HG02870 (cell line): ENCODE results near the gene MYCL.

Source experiments
- ATAC-seq: cut with Tn5 transposase; IDR thresholded peaks from one replicate; pipeline ENCODE4 v1.9.1; 2021; ENCODE audit warnings: mild to moderate bottlenecking, moderate library complexity; ENCODE audit not compliant: unreplicated experiment

MYCL gene

GRCh38 chr1:39901714-39902459 is at the start of gene MYCL:
TSS of gene MYCL (minus strand) at chr1:39901917. CDS start at chr1:39901434, 483 bp downstream.
- peak; percentile 69 for ATAC-seq

- no peak for ATAC-seq
These were observed 48.2 kb upstream of the MYCL start for GRCh38 chr1:39949891-39950290.

DNA sequence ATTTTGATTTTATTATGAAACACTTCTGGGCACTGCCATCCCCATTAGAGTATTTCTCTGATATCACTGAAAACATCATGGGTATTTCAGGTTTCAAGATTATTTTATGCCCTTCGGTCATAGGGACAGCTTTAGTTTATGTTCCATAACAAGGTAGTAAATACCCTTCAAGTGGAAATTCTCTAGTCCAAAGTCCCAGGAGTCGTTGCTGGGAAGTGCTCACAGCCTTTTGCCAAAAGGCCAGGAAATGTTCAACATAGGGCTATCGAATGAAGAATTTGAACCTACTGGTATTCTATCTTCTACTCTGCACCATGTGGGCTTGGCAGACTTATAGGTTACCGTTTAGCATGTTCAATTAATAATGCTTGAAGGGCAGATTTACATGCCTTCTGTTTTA is 45.5 kb upstream of the MYCL start:
- no peak for ATAC-seq

DNA sequence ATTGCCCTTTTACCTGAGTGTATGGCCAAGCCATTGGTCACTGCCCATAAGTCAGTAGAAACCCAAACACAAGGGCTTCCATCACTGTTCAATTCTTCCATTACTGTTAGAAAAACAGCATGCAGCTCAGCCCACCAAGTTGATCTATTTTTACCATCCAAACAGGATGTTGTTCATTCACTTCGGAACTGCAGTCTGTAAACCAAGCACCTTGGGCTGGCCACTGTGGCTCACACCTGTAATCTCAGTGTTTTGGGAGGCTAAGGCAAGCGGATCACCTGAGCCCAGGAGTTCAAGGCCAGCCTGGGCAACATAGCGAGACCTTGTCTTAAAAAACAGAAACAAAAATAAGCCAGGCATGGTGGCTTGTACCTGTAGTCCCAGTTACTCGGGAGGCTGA is 44.5 kb upstream of the MYCL start:
- no peak for ATAC-seq

DNA sequence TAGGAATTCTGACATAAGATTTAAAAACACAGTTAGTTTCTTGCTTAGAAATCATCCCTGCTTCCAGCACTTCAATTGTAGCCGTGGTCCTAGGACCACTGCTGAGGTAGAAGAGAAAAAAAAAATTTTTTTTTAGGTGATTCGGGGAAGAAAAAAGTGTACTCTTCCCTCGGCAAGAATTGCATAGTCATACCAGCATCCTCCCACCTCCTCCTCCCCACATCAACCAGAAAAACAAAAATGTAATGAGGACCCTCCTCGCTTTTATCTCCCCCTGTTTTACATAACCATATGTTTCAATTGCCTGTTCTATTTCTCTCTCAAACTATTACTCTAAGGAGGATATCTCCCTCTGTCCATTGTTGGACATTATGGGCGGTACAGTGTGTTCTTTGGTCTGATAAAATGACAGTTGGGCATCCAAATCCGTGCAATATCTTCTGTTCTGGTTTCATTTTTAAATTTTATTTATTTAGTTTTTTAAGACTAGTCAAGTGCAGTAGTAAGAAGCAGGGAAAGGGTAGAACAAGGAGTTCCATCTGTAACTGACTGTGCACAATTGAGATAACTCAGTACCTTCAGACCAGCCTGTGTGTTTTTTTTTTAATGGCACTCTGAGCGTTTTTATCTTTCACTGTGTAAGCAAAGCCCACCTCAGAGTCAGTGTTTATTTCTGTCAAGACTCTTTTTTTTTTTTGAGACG is 42.8 kb upstream of the MYCL start:
- no peak for ATAC-seq

DNA sequence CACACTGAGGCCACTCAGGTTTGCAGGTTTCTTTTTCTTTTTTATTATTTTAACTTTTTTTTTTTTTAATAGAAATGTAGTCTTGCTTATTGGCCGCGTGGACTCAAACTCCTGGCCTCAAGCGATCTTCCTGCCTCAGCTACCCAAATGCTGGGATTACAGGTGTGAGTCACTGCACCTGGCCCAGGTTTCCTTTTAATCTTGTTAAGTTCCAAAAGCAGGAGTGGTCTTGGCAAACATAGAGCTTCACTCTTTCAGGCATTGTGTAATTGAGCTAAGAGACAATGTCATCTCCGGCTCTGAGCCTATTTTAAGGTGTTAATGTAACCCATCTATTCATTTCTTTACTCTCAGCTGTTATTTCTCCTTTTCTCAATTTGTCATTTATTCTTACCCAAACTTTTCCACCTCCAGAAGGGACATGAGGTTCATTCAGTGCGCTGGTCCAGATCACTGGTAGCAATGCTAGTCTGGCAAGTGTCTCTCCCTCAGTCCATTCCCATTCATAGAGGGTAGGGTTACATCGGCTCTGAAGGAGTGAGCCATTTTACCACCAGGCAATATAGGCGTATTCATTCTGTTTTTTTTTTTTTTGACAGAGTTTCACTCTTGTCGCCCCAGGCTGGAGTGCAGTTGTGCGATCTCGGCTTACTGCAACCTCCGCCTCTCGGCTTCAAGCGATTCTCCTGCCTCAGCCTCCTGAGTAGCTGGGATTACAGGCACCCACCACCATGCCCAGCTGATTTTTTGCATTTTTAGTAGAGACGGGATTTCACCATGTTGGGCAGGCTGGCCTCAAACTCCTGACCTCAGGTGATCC is 42.0 kb upstream of the MYCL start:
- ATAC-seq: no peak

- ATAC-seq: no peak
These were observed 39.5 kb upstream of the MYCL start for GRCh38 chr1:39940980-39941871.

DNA sequence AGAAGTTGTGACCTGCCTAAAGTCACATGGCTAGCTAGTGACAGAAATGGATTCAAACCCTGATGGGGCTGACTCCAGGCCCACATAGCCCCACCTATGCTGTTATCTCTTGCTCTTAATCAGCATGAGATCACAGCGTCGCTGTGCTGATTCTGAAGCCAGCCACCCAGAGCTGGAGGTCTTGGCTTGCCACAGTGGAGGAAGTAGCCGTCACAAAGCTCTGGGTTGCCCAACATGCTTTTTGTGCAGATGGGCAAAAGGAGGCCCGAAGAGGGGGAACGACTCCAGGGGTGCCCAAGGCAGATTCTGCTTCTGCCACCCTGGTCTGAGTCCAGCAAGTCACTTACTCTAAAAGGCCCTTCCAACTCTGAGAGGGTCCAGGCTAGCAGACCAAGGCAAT is 38.5 kb upstream of the MYCL start:
- no peak for ATAC-seq

DNA sequence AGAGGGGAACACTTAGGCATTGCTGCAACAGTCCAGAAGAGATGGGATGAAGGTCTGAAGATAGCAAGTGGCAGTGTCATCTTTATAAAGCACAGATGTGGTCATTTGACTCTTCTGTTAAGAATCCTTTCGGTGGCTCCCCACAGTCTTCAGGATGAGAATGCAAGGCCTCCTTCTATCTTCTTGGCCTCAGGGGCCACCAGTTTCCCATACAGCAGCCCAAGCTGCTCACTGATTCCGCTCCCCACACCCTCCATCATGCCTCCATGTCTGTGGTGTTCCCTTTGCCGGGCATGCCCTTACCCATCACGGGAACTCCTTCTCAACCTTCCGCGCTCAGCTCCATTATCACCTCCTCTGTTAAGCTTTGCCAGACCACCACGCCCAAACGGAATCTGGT is 37.1 kb upstream of the MYCL start:
- ATAC-seq: no peak

GRCh38 chr1:39936724-39937491 is 35.2 kb upstream of the MYCL start:
- no peak for ATAC-seq

DNA sequence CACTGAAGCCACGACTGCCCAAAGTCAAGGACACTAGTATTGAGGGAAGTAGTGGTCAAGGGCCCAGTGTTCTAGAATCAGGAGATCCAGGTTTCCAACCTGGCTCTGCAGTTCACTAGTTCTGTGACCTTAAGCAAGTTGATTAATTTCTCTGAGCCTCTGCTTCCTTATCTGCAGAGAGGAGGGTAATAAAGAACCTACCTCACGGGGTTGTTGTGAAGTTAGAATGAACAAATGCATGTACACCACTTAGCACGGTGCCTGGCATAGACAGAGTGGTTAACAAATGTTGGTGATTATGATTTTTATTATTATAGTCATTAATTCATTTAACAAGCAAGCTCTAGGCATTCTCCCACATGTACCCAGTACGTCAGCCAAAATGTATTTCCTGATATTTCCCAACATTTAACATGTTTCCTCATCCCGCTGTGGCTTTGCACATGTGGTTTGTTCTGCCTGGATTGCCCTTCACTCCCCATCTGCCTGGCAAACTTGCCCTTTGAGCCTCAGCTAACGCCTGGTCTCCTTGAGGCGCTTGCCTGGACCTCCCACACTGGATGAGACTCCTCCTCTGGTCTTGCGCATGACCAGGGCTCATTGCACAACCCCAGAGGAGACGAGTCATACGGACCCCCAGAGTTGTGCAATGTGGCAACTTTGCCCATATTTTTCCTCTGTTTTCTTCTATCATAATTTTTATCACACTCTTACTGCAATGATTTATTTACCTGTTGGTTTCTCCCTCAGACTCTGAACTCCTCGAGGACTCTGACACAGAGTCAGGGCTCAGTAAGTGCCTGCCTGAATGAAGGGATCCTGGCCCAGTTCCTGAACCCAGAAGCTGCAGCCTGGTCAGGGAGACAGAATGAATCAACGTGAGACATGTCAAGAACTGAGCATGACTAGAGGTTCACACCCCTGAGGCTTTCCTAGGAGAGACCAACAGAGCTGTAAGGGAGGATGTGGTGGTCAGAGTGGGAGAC is 32.5 kb upstream of the MYCL start:
- no peak for ATAC-seq

GRCh38 chr1:39928809-39929587 is 27.3 kb upstream of the MYCL start:
- no peak for ATAC-seq

DNA sequence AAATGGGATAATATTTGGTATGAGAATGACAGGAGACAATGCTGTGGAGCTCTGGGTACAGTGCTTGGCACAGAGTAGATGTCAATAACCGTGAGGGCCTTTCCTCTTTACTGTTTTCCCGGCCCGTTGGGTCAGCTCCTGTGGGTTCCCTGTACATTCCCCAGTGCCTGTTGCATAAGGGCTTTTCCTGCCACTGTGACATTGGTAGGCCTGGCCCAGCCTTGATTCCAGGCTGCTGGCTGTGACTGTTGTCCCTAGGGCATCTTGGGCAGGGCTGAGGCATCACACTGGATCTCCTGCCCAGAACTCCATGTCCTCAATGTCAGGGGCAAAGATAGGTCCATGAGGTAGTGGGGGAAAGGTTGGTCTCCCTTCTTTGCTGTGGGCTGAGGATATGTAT is 25.8 kb upstream of the MYCL start:
- ATAC-seq: no peak

GRCh38 chr1:39926820-39927219 is 25.1 kb upstream of the MYCL start:
- no peak for ATAC-seq

- no peak for ATAC-seq
These were observed 24.7 kb upstream of the MYCL start for GRCh38 chr1:39926343-39926793.

DNA sequence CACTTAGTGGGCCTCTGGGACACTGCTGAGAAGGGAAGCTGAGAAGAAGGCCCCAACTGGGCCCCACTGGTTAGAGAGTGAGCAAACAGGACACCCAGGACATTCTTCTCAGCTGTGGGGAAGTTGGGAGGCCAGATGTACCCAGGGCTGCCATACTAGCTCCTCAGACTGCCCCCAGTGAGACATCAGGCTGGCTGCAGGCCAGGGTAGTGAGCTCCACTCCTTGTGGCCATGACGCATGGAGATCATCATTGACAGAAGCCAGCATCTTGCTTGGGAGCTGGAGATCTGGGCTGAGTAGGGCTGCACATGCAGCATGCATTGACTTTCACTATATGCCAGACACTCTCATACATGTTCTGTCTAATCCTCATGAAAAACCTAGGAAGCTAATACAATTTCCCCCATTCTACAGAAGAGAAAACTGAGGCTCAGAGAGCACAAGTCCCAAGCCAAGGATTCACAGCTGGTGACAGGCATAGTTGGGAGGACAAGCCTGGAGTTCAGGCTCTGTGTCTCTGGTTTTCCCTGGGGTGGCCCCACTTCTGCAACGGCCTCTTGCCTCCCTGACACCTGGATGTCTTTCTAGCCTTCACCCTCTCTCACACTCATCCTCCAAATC is 24.1 kb upstream of the MYCL start:
- ATAC-seq: no peak

- ATAC-seq: no peak
These were observed 20.6 kb upstream of the MYCL start for GRCh38 chr1:39922251-39922688.
